ENCODE data around the gene C3orf33.

The C3orf33 gene

GRCh38 chr3:155785662-155786295 lies 20.3 kb downstream of the C3orf33 start:
- DNase-seq, result no peak

- no peak for DNase-seq
Measured at GRCh38 chr3:155782390-155782953, 23.6 kb downstream of the C3orf33 start.

- no peak for DNase-seq
Measured at GRCh38 chr3:155780291-155780690, 25.8 kb downstream of the C3orf33 start.

GRCh38 chr3:155778462-155778861 lies 27.6 kb downstream of the C3orf33 start:
- DNase-seq, result no peak

- DNase-seq, result peak in 1 of 5 experiments; percentile 7
Measured at GRCh38 chr3:155772801-155773200, 33.3 kb downstream of the C3orf33 start.

GRCh38 chr3:155771126-155771525 lies 35.0 kb downstream of the C3orf33 start:
- DNase-seq, result no peak

- DNase-seq, result no peak
Measured at GRCh38 chr3:155766206-155766605, 39.9 kb downstream of the C3orf33 start.

GRCh38 chr3:155763870-155764463 lies 42.1 kb downstream of the C3orf33 start:
- DNase-seq, result no peak

- no peak for DNase-seq
Measured at GRCh38 chr3:155760653-155761052, 45.4 kb downstream of the C3orf33 start.

- no peak for DNase-seq
Measured at GRCh38 chr3:155757577-155757976, 48.5 kb downstream of the C3orf33 start.

GRCh38 chr3:155753038-155753639 lies 52.9 kb downstream of the C3orf33 start:
- peak in 1 of 5 experiments; percentile 52 for DNase-seq

- DNase-seq, result no peak
Measured at GRCh38 chr3:155748611-155749365, 57.3 kb downstream of the C3orf33 start.

GRCh38 chr3:155747946-155748290 lies 58.2 kb downstream of the C3orf33 start:
- no peak for DNase-seq

- no peak for DNase-seq
Measured at GRCh38 chr3:155747286-155747945, 58.7 kb downstream of the C3orf33 start.

GRCh38 chr3:155746703-155747102 lies 59.4 kb downstream of the C3orf33 start:
- no peak for DNase-seq

- DNase-seq, result no peak
Measured at GRCh38 chr3:155745795-155746550, 60.1 kb downstream of the C3orf33 start.

- DNase-seq, result peak in 4 of 5 experiments; percentile 7 to 47 (median 26)
Measured at GRCh38 chr3:155744626-155745324, 61.3 kb downstream of the C3orf33 start, which contains the start of gene PLCH1. TSS of gene PLCH1 (minus strand) at chr3:155745071. CDS start at chr3:155704224, 40,847 bp downstream.

GRCh38 chr3:155744010-155744625 lies 62.0 kb downstream of the C3orf33 start:
- DNase-seq, result peak in 3 of 5 experiments; percentile 8 to 30 (median 22)

GRCh38 chr3:155743606-155744005 lies 62.5 kb downstream of the C3orf33 start:
- no peak for DNase-seq

- no peak for DNase-seq
Measured at GRCh38 chr3:155742349-155742965, 63.6 kb downstream of the C3orf33 start.

All from T-helper 2 cell (primary cell).